Measurements from ENCODE around the gene ZEB1.
"Not testable (repeated sequence)": the region's sequence is repeated elsewhere in the genome, so short reads cannot be mapped to it uniquely, and the experiment has no call there.

The ZEB1 gene

DNA sequence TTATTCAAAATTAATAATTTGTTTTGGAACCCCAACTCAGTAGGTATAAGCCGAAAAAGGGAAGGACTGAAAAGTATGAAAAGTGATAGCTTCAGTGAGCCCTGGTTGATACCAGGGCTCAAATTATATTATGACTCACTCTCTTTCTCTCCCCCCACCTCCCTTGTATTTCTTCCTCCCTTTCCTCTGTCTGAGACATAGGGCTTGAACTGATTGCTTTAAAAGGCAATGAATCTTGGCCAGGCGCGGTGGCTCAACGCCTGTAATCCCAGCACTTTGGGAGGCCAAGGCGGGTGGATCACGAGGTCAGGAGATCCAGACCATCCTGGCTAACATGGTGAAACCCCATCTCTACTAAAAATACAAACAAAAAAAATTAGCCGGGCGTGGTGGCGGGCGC, 108.3 kb downstream of the ZEB1 start:
- not testable (repeated sequence) for DNase-seq

DNA sequence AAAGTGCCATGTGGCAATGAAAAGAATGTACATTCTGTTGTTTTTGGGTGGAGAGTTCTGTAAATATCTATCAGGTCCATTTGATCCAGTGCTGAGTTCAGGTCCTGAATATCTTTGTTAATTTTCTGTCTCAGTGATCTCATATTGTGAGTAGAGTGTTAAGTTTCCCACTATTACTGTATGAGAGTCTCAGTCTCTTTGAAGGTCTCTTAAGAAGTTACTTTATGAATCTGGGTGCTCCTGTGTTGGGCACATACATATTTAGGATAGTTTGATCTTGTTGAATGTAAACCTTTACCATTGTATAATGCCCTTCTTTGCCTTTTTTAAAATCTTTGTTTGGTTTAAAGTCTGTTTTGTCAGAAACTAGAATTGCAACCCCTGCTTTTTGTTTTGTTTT, 109.5 kb downstream of the ZEB1 start:
- not testable (repeated sequence) for DNase-seq

DNA sequence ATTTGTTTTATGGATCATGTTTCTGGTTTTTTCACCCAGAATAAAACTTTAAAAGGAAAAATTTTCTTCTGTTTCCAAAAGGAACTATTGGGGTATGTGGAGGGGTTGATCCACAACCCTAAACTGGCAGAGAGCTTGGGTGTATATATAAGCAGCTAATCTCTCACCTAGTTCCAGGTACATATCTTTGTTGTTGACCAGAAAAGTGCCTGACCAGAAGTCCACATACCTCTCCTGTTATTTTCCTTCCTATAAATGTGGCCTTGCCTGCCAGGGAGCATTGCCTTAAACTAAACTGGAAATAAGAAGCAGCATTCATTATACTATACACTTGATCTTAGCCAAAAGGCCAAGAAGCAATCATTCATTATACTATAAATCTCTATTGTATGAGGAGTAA, 112.0 kb downstream of the ZEB1 start:
- DNase-seq = no peak

DNA sequence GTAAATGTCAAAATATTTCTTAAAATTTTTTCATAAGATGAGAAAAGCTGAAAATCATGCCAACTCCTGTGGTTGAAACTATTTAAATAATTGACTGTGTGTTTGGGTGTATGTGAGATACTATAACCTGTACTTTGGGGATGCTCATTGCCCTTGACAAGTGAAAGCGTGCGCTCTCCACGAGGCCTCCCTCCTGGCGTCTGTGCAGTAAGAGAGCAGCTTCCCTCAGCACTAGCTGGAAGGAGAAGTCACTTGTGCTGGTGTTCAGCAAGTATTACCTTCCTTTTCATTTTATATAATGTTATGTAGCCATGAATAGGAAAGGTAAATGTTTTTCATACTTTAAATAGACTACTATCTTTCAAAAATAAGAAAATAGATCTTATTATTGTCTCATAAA, 118.9 kb downstream of the ZEB1 start:
- DNase-seq = no peak

DNA sequence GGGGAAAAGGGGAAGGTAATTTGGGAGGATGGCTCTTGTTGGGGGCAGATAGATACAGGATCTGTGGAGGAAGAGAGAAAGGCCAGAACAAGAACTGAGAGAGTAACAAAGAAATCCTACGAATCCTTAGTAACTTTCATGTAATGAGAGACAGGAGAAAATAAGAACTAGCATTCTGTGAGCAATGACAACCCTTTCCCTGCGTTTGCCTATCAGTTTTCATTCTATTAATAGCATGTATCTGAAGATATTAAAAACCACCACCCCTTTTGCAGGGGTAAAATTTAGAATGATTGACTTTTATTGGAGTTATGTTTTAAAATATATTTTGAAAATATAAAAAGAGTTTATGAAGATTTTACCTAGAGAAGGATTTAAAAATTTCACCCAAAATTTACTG, 132.8 kb downstream of the ZEB1 start:
- DNase-seq = no peak

DNA sequence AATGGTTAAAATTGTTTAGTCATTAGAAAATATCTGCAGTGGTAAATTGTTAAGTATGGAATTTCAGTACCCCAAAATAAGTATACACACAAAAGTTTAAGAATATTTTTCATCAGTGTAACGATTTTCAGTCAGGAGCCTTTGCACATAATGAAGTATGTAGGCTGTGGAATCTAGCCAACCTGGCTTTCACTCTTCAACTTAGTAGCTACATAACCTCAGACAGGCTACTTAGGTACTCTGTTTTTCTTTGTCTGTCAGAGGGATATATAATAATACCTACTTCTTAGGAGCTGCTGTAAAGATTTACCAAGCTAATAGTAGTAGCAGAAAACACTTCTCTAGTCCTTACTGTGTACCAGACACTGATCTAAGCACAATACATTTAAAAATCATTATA, 137.5 kb downstream of the ZEB1 start:
- DNase-seq = no peak

DNA sequence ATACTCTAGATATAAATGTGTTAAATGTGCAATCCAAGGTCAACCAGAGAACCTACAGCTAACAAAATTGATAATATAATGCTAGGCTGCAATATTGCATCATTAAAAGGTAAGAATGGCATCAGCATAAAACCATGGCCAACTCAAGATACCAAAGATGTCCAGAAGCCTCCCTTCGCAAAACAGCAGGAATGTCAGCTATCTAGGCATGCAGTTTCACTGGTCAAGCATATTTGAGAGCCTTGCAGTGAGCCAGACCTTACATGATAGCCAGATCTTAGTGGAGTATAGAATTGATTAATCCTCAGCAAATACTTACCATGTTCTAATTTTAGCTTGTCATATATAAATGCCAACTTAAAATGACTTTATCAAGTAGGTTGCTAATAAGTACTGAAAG, 138.8 kb downstream of the ZEB1 start:
- no peak for DNase-seq

DNA sequence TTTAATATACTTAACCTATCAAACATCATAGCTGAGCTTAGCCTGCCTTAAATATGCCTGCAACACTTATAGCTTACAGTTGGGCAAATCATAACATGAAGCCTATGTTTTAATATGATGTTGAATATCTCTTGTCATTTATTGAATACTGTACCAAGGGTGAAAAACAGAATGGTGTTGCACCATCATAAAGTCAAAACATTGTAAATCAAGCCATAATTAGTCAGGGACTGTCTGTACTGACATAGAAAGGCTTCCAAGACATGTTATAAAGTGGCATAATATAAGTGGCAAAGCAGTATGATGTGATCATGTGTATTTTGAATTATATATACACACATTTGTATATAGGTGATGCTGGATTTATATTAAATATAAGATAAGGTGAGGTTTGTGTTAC, 140.0 kb downstream of the ZEB1 start:
- DNase-seq = no peak

DNA sequence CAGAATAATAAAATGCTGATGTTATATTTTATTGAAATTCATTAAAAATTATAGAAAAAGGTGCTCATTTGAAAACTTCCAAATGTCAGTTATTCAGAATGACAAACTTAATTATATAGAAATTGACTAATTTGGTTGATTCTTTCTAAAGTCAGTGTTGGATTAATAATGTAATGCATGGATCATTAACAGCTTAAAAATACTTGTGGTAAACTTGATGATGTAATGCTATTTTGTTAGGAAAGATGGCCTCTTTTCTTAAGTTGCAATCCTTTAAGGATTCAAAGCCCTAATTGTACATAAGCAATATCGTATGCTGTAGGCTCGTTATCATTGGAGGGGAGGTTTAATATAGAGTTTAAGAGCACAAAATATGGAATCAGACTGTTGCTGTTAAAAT, 141.2 kb downstream of the ZEB1 start:
- DNase-seq = no peak

DNA sequence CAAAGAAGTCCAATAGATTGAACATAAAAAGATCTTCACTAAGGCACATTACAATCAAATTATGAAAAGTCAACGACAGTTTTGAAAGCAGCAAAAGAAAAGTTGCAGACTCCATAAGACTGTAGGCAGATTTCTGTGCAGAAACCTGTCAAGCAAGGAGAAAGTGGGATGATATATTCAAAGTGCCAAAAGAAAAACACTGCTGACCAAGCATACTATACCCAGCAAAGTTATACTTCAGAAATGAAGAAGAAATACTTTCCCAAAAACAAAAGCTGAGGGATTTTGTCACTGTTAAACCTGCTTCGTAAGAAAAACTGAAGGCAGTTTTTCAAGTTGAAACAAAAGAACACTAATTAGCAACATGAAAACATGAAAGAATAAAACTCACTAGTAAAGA, 145.5 kb downstream of the ZEB1 start:
- DNase-seq = no peak

DNA sequence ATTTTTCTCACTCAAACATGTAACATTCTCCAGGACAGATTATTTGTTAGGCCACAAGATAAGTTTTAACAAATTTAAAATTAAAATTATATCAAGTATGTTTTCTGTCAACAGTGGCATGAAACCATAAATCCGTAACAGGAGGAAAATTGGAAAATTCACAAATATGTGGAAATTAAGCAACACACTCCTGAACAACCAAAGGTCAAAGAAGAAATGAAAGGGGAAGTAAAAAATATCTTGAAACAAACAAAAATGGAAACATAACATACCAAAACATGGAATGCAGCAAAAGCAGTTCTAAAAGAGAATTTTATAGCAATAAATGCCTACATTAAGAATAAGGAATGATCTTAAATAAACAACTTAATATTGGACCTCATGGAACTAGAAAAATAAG, 147.3 kb downstream of the ZEB1 start:
- no peak for DNase-seq

DNA sequence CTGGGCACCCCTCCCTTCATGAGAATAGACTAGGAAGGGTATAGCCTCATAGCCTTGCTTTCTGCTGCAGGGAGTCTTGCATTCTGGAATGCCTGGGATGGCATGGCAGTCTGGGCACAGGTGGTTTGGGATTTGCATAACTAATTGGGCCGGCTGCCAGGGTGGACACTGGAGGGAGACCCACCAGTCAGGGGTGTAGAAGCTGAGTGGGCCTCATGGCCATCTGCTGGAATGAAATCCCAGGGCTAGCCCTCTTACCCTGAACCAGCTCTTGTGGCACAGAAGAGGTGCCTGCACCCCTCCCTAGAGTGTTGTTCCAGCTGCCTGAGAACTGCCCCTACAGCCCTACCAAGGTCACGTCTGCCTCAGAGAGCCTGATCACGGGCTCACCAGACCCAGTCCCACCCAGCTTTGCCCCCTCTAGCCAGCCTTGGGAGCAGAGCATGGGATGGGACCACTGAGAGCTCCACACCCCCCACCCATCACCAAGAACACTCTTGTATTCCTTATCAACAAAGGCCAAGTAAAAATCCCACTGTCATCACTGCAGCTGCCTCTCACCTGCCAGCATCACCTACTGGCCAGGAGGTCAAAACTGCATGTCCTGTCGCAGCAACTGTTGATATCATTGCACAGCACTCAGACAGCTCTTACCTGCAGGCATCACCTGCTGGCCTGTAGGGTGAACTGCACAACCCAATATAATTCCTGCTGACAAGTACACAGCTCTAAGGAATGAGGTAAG, 148.9 kb downstream of the ZEB1 start:
- DNase-seq = no peak

DNA sequence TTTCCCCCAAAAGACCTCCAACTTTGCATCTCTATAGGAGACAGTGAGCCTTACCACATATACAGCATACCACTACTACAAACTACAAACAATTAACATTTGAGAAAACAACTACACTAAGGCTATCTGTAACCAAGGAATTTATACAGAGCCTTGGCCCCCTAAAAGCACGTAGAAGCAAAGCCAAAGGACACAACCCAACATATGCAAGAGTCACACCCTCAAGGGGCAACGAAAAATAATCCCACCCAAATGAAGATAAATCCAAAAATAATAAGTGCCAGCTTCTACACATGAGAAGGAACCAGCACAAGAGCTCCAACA, 149.5 kb downstream of the ZEB1 start:
- DNase-seq = no peak

DNA sequence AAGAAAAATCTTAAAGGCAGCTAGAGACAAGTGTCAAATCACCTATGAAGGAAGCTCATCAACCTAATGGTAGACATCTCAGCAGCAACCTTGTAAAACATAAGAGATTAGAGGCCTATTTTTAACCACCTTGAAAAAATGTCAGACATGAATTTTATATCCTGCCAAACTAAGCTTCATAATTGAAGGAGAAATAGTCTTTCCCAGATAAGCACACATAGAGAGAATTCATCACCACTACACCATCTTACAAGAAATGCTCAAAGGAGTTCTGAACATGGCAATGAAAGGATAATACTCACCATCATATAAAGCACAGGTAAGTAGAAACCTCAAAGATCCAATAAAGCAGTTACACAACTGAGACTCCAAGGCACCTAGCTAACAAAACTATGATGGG, 156.5 kb downstream of the ZEB1 start:
- DNase-seq = no peak

DNA sequence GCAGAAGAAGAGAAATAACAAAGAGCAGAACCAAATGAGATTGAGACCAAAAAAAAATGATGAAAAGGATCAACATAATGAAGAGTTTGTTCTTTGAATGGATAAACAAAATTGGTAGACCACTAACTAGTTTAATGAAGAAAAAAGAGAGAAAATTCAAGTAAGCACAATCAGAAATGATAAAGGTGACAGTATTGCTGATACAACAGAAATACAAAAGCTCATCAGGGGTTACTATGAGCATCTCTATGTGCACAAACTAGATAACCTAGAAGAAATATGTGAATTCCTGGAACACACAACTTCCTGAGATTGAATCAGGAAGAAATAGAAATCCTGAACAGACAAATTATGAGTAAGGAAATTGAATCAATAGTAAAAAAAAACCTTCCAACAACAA, 157.1 kb downstream of the ZEB1 start:
- DNase-seq = no peak

DNA sequence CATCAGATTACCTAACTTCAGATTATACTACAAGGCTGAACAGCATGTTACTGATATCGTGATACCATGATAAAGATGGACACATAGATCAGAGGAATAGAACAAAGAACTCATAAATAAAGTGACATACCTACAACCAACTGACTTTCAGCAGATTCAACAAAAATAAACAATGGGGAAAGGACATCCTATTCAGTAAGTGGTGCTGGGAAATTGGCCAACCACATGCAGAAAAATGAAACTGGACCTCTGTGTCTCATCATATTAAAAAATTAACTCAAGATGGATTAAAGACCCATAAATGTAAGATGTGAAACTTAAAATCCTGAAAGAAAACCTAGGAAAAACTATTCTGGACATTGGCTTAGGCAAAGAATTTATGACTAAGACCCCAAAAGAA, 158.6 kb downstream of the ZEB1 start:
- DNase-seq = no peak

DNA sequence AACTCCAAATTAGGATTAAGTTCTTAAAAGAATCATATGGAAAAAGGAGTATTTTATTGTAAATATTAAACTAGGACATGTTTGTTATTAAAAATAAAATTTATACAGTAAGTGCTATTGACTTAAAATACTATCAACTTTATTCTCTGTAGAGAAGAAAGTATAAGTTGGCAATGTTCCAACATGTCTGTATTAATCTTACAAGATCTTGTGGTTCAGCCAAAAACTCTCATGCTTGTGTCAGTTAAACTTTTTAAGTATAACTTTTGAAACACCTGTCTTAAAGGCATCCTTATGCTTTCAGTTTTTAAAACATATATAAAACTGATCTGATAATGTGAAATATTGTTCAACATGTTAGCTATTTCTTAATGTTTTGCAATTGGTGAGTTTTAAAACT, 160.7 kb downstream of the ZEB1 start:
- no peak for DNase-seq

DNA sequence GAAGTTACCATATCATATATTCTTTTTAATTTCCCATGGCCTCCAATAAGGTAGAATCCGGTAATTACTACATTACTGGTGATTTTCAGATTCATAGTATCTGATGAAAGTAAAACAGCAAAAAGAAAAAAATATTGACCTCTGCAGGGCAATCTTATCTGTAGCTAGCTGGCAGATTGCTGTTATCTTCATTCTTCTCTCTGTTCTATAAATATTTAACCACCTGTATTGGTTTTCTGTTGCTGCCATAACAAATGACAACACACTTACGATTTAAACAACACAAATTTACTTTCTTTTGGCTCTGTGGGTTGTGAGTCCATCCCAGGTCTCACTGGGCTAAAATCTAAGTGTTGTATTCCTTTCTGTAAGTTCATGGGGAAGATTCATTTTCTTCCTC, 164.5 kb downstream of the ZEB1 start:
- no peak for DNase-seq

DNA sequence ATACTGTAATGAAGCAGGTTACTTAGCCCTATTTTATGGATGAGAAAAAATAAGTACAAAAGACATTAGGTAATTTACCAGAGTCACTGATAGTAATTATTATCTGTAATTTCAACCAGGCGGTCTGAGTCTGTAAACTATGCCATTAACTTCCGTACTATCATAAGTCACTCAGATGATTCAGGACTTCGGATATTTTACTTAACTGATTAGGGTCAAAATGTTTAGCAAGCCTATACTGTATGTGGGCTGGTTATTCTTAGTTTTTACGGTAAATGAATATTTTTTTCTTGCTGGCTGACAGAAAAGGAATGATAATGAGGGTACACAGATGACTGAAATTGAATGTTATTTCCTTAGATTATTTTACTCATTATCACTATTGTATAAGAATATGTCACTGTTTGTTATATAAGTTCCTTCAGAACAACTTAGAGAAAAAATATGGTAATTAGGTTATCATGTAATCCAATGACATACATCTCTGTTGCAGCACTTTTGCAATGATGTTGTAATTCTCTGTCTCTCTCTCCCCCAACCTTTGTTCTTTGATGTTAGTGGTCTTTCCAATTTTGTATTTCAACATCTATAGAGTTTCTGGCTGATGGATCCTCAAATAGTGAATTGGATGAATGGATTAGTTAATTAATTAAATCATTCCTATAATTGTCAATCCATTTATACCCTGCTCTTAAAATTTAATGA, 165.6 kb downstream of the ZEB1 start:
- DNase-seq = no peak

DNA sequence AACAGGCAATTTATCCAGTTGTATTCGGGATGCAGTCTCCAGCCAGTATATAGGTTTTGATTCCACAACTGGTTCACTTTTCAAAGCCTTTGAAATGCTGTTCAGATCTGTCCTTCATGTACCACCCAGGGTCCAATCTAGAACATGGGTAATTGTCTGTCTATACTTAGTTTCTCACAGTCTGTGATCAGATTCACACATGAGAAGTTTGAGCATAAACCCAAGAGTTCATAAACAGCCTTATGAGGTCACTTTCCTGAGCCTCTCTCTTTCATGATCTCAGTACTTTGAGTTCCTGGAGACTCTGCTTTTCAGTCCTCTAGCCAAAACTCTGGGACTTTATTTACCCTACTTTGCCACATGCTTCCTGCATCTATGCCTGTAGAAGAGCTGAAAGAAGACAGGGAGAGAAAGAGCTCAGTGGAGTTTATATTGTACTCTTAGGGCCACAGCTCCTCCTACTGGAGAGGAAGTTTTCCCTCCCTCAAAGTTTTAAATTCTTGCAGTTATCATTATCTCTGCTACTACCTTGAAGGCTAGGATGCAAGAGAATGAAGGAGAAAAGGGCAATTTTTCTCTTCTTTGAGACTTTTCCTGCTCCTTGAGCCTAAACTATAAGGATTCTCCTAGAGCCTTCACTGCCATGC, 172.0 kb downstream of the ZEB1 start:
- no peak for DNase-seq

DNA sequence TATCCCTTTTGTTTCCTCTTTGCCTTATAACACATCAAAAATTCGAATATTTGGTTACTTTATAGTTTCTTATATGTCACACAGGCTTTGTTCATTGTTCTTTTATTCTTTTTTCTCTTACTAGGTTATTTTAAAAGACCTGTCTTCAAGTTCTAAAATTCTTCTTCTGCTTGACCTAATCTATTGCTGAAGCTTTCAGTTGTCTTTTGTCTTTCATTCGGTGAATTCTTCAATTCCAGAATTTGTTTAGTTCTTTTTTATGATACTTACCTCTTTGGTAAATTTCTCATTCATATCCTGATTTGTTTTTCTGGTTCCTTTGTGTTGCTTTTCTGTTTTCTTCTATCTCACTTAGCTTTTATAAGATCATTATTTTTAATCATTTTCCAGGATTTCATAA, 188.4 kb downstream of the ZEB1 start:
- DNase-seq = no peak

DNA sequence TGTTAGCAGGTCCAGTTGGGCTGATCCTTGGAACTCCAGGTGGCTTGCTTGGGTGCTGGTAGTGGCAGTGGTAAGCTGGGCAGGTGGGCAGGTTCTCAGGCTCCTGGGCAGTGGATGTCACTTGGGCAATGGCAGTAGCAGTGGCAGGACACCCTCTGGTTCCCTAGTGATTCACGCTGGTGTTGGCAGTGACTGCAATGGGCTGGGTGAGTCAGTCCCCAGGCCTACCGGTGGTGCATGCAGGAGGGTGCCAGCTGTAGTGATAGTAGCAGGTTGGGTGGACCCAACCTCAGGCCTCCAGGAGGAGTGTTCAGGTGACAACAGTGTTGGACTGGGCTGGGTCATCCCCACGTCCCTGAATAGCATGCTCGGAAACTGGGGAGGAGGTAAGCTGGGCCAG, 189.2 kb downstream of the ZEB1 start:
- no peak for DNase-seq

DNA sequence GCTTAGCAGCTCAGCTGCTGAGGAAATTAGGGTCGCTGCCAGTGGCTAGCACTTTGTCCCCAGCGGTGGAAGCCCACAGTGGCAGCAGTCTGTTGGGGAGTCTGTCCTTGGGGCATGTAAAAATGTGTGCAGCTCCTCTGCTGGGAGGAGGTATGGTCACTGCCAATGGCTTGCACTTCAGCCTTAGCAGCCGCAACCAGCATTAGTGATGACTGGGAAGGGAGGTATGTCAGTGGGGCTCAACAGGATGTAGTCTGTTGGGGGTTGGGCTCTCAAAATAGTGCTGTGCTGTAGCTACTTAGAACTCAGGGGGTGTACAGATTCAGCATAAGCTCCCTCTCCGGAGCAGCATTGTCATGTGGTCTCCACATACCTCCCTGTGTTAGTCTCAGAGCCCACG, 189.9 kb downstream of the ZEB1 start:
- no peak for DNase-seq

DNA sequence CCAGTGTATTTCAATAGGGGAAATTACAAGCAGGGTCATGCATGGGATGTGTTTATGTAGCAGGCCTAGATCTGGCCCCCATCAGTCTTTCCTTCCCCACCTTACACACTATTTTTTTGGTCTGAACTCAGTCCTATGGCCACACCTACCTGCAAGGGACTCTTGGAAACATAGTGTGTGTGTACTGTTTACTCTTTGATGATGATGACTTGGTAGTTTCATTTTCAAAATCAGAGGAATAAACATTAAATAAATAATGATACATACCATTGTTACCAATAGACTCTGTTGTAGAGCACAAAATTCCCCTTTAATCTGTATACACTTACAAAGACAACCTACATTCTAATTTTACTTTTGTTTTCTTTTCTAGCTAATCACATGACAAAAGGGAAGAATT, 191.0 kb downstream of the ZEB1 start:
- DNase-seq = no peak

DNA sequence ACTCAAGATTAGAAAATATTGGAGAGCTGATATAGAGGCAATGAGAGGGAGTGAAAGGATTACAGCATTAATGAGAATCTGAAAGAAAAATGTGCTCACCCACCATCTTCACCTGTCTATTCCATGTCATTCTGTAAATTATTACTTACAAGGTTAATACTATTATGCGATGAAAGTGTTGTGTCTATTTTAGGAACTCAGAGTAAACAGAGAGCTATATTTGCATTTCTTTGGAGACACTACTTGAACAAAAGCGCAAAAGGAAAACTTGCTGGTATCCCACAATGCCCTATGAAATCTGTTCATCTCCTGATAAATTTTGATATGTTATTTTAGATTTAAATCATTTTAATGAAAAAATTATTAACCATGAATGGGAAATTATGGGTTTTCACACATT, 196.1 kb downstream of the ZEB1 start:
- no peak for DNase-seq

All from activated T-cell treated with anti-CD3 and anti-CD28 coated beads for 4 hours (primary cell).